WTC11 (cell line): Measurements from ENCODE around the gene ABR. TPM values are rescaled to one million over a fixed set of nuclear protein-coding genes. Genes with fewer than 3 reads are reported as not detected.
A peak's percentile ranks its signal among the peaks of the same experiment; 100 is the strongest.

ENCODE experiments used
- ATAC-seq: fragments of 200-7000 bp; cut with Tn5 transposase; 2 replicates; pipeline ENCODE4 v1.10.0; 2021; ENCODE audit warnings: mild to moderate bottlenecking, moderate library complexity
- CTCF ChIA-PET: fragments of 300-600 bp; sonication (Branson Sonifier 250); formaldehyde crosslinking; loops from one replicate; lab custom pipeline; 2021; ENCODE audit warnings: antibody characterized with exemption; lab: Charles Lee
- POLR2A ChIA-PET: fragments of 350-600 bp; sonication (Branson Sonifier 250); formaldehyde crosslinking; loops from one replicate; lab custom pipeline; 2021; ENCODE audit warnings: antibody characterized with exemption; lab: Charles Lee
- DNase-seq: peaks from one replicate; pipeline ENCODE4 v3.0.0; 2021; ENCODE audit warnings: low spot score
- H3K27ac Mint-ChIP-seq: 2 replicates; pipeline ENCODE4 v1.8.0; 2021; ENCODE audit warnings: mixed read lengths
- H3K27me3 Mint-ChIP-seq: 2 replicates; pipeline ENCODE4 v1.8.0; 2021; ENCODE audit warnings: low read depth, mild to moderate bottlenecking, moderate library complexity, mixed read lengths
- H3K36me3 Mint-ChIP-seq: 2 replicates; pipeline ENCODE4 v1.8.0; 2021; ENCODE audit warnings: mixed read lengths
- H3K4me1 Mint-ChIP-seq: 2 replicates; pipeline ENCODE4 v1.8.0; 2022; ENCODE audit warnings: mixed read lengths
- H3K4me3 Mint-ChIP-seq: 2 replicates; pipeline ENCODE4 v1.8.0; 2021; ENCODE audit warnings: mild to moderate bottlenecking, moderate library complexity, mixed read lengths
- H3K9me3 Mint-ChIP-seq: 2 replicates; pipeline ENCODE4 v1.8.0; 2021; ENCODE audit warnings: mixed read lengths
- FOXP1 ChIP-seq: sonication (generic); formaldehyde crosslinking; IDR thresholded peaks from 2 replicates; pipeline ENCODE4 v1.8.0; 2022; ENCODE audit warnings: missing genetic modification reagents, mild to moderate bottlenecking, moderate library complexity, borderline replicate concordance
- GABPB1 ChIP-seq: sonication (generic); formaldehyde crosslinking; IDR thresholded peaks from 2 replicates; pipeline ENCODE4 v1.8.1; 2023; ENCODE audit warnings: mild to moderate bottlenecking, missing genetic modification reagents
- IRF2 ChIP-seq: sonication (generic); formaldehyde crosslinking; IDR thresholded peaks from 2 replicates; pipeline ENCODE4 v1.8.0; 2022; ENCODE audit warnings: low read depth, missing genetic modification reagents, borderline replicate concordance
- JUN ChIP-seq: sonication (generic); formaldehyde crosslinking; IDR thresholded peaks from 2 replicates; pipeline ENCODE4 v1.8.0; 2023; ENCODE audit warnings: mild to moderate bottlenecking, missing genetic modification reagents
- NFE2L1 ChIP-seq: sonication (generic); formaldehyde crosslinking; IDR thresholded peaks from 2 replicates; pipeline ENCODE4 v1.8.1; 2023; ENCODE audit warnings: missing genetic modification reagents
- SMAD4 ChIP-seq: sonication (generic); formaldehyde crosslinking; IDR thresholded peaks from 2 replicates; pipeline ENCODE4 v1.8.0; 2022; ENCODE audit warnings: mild to moderate bottlenecking, missing genetic modification reagents
- TEAD4 ChIP-seq: sonication (generic); formaldehyde crosslinking; IDR thresholded peaks from 2 replicates; pipeline ENCODE4 v1.8.0; 2022; ENCODE audit warnings: mild to moderate bottlenecking, missing genetic modification reagents
- ZNF317 ChIP-seq: sonication (generic); formaldehyde crosslinking; IDR thresholded peaks from 2 replicates; pipeline ENCODE4 v1.8.1; 2023; ENCODE audit warnings: low read depth, mild to moderate bottlenecking, moderate library complexity, missing genetic modification reagents, borderline replicate concordance
- ZNF396 ChIP-seq: fragments of 250-450 bp; sonication (Bioruptor Pico); IDR thresholded peaks from 2 replicates; pipeline ENCODE4 v1.8.0; 2021; ENCODE audit warnings: mild to moderate bottlenecking, moderate library complexity, borderline replicate concordance
- ZNF671 ChIP-seq: fragments of 250-450 bp; sonication (Bioruptor Pico); IDR thresholded peaks from 2 replicates; pipeline ENCODE4 v1.8.0; 2021; ENCODE audit warnings: mild to moderate bottlenecking
- total RNA-seq: library from RNA; stranded (reverse); gene quantifications from 3 replicates; pipeline ENCODE4 v1.2.3, GENCODE V29; 2021
- TF ChIP-seq, protein P1 (sequence below): sonication (generic); formaldehyde crosslinking; IDR thresholded peaks from 2 replicates; pipeline ENCODE4 v1.8.1; 2023; ENCODE audit warnings: mild to moderate bottlenecking, moderate library complexity, missing genetic modification reagents
- TF ChIP-seq, protein P2 (sequence below): sonication (generic); formaldehyde crosslinking; IDR thresholded peaks from 2 replicates; pipeline ENCODE4 v1.8.0; 2022; ENCODE audit warnings: mild to moderate bottlenecking, missing genetic modification reagents
- TF ChIP-seq, protein P3 (sequence below): sonication (generic); formaldehyde crosslinking; IDR thresholded peaks from 2 replicates; pipeline ENCODE4 v1.8.0; 2023; ENCODE audit warnings: missing genetic modification reagents, mild to moderate bottlenecking, borderline replicate concordance
- TF ChIP-seq, protein P4 (sequence below): sonication (generic); formaldehyde crosslinking; IDR thresholded peaks from 2 replicates; pipeline ENCODE4 v1.8.1; 2022; ENCODE audit warnings: low read depth, missing genetic modification reagents, borderline replicate concordance
- TF ChIP-seq, protein P5 (sequence below): sonication (generic); formaldehyde crosslinking; IDR thresholded peaks from 2 replicates; pipeline ENCODE4 v1.8.1; 2022; ENCODE audit warnings: mild to moderate bottlenecking, moderate library complexity, missing genetic modification reagents
- TF ChIP-seq, protein P6 (sequence below): fragments of 250-450 bp; sonication (Bioruptor Pico); IDR thresholded peaks from 2 replicates; pipeline ENCODE4 v1.9.0; 2021; ENCODE audit warnings: mild to moderate bottlenecking, borderline replicate concordance
- TF ChIP-seq, protein P7 (sequence below): sonication (generic); formaldehyde crosslinking; IDR thresholded peaks from 2 replicates; pipeline ENCODE4 v1.8.1; 2023; ENCODE audit warnings: mild to moderate bottlenecking, missing genetic modification reagents
- TF ChIP-seq, protein P8 (sequence below): sonication (generic); formaldehyde crosslinking; IDR thresholded peaks from 2 replicates; pipeline ENCODE4 v1.8.1; 2022; ENCODE audit warnings: low read depth, mild to moderate bottlenecking, moderate library complexity, missing genetic modification reagents, borderline replicate concordance

ABR gene
- total RNA-seq, 1 experiment from 2014 or later: 38.0 TPM

DNA sequence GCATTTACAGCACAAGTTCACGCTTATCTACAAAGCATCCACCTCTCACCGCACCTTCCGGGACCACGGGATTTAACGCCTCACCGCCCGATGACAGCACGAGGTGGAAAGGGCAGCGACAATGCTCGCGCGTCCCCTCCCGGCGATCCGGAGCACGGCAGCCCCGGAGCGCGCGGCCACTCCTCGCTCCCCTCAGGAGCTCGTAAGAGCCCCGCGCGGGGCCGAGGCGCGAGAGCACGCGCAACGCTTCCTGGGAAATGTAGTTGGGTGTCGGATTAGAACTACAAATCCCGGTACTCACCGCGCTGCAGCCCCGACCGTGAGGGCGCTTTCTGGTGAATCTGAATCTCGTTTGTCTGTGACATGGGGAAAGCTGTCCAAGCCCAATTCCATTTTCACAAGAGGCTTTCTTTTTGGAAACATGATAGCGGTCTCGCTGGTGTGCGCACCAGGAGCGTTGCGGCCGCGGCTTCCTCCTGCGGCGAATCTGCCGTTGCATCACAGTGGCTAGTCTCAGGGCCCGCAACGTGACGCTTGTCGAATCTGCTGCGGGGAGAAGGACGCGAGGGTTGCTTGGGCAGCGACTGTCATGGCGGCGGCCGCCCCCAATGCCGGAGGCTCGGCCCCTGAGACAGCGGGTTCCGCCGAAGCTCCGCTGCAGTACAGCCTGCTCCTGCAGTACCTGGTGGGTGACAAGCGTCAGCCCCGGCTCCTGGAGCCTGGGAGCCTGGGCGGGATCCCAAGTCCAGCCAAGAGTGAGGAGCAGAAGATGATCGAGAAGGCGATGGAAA, 183.0 kb downstream of the ABR start, which contains the start of gene TIMM22:
Gene TIMM22, plus strand, starts transcription at position 576 of the 791 bp plus-strand sequence. Its CDS starts 14 bp downstream, at position 590.
- ATAC-seq (peak; percentile 97), DNase-seq (peak; percentile 96)
- ChIA-PET CTCF (interaction anchor here (0.6 to 2.3 kb wide), 62 partner anchors 9 to 586 kb away, joined by 3 to 58 read pairs (median 4); partner anchors contain the start of genes GEMIN4, GLOD4, MRM3 and NXN), POLR2A (interaction anchor here (0.5 to 1.0 kb wide), 4 partner anchors 40 to 282 kb away, joined by 3 to 4 read pairs (median 3); partner anchors contain the start of gene VPS53)
- Mint-ChIP-seq H3K36me3 (peaks cover 22% of the 10 kb centered on the region), H3K27ac (peak within 1 kb of the TSS; percentile 99), H3K4me3 (peak within 1 kb of the TSS; percentile 90), H3K4me1 (peaks cover 8% of the 10 kb centered on the region), H3K9me3 (peaks cover 14% of the 10 kb centered on the region), H3K27me3 (peaks cover 19% of the 10 kb centered on the region)
- peak; percentile 39; the same call in 1 of the 2 replicates for TF ChIP-seq GABPB1 (CRISPR knock-in tag)
- no peak for TF ChIP-seq SMAD4 (CRISPR knock-in tag)
- TF ChIP-seq, protein P1, sequence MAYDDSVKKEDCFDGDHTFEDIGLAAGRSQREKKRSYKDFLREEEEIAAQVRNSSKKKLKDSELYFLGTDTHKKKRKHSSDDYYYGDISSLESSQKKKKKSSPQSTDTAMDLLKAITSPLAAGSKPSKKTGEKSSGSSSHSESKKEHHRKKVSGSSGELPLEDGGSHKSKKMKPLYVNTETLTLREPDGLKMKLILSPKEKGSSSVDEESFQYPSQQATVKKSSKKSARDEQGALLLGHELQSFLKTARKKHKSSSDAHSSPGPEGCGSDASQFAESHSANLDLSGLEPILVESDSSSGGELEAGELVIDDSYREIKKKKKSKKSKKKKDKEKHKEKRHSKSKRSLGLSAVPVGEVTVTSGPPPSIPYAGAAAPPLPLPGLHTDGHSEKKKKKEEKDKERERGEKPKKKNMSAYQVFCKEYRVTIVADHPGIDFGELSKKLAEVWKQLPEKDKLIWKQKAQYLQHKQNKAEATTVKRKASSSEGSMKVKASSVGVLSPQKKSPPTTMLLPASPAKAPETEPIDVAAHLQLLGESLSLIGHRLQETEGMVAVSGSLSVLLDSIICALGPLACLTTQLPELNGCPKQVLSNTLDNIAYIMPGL (CRISPR knock-in tag): peak; percentile 83
- TF ChIP-seq, protein P2, sequence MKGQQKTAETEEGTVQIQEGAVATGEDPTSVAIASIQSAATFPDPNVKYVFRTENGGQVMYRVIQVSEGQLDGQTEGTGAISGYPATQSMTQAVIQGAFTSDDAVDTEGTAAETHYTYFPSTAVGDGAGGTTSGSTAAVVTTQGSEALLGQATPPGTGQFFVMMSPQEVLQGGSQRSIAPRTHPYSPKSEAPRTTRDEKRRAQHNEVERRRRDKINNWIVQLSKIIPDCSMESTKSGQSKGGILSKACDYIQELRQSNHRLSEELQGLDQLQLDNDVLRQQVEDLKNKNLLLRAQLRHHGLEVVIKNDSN: peak; percentile 90
- peak; percentile 78; the same call in 1 of the 2 replicates for TF ChIP-seq NFE2L1 (CRISPR knock-in tag)
- no peak for TF ChIP-seq ZNF396 (CRISPR knock-in tag)
- TF ChIP-seq, protein P3, sequence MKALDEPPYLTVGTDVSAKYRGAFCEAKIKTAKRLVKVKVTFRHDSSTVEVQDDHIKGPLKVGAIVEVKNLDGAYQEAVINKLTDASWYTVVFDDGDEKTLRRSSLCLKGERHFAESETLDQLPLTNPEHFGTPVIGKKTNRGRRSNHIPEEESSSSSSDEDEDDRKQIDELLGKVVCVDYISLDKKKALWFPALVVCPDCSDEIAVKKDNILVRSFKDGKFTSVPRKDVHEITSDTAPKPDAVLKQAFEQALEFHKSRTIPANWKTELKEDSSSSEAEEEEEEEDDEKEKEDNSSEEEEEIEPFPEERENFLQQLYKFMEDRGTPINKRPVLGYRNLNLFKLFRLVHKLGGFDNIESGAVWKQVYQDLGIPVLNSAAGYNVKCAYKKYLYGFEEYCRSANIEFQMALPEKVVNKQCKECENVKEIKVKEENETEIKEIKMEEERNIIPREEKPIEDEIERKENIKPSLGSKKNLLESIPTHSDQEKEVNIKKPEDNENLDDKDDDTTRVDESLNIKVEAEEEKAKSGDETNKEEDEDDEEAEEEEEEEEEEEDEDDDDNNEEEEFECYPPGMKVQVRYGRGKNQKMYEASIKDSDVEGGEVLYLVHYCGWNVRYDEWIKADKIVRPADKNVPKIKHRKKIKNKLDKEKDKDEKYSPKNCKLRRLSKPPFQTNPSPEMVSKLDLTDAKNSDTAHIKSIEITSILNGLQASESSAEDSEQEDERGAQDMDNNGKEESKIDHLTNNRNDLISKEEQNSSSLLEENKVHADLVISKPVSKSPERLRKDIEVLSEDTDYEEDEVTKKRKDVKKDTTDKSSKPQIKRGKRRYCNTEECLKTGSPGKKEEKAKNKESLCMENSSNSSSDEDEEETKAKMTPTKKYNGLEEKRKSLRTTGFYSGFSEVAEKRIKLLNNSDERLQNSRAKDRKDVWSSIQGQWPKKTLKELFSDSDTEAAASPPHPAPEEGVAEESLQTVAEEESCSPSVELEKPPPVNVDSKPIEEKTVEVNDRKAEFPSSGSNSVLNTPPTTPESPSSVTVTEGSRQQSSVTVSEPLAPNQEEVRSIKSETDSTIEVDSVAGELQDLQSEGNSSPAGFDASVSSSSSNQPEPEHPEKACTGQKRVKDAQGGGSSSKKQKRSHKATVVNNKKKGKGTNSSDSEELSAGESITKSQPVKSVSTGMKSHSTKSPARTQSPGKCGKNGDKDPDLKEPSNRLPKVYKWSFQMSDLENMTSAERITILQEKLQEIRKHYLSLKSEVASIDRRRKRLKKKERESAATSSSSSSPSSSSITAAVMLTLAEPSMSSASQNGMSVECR (CRISPR knock-in tag): peak; percentile 26; the same call in 1 of the 2 replicates
- TF ChIP-seq IRF2 (CRISPR knock-in tag): no peak
- no peak for TF ChIP-seq ZNF671 (CRISPR knock-in tag)
- TF ChIP-seq, protein P4, sequence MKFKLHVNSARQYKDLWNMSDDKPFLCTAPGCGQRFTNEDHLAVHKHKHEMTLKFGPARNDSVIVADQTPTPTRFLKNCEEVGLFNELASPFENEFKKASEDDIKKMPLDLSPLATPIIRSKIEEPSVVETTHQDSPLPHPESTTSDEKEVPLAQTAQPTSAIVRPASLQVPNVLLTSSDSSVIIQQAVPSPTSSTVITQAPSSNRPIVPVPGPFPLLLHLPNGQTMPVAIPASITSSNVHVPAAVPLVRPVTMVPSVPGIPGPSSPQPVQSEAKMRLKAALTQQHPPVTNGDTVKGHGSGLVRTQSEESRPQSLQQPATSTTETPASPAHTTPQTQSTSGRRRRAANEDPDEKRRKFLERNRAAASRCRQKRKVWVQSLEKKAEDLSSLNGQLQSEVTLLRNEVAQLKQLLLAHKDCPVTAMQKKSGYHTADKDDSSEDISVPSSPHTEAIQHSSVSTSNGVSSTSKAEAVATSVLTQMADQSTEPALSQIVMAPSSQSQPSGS (CRISPR knock-in tag): no peak
- TF ChIP-seq, protein P5, sequence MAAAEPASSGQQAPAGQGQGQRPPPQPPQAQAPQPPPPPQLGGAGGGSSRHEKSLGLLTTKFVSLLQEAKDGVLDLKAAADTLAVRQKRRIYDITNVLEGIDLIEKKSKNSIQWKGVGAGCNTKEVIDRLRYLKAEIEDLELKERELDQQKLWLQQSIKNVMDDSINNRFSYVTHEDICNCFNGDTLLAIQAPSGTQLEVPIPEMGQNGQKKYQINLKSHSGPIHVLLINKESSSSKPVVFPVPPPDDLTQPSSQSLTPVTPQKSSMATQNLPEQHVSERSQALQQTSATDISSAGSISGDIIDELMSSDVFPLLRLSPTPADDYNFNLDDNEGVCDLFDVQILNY (CRISPR knock-in tag): peak; percentile 92
- TF ChIP-seq FOXP1 (CRISPR knock-in tag): no peak; the same call in 1 of the 2 replicates
- no peak for TF ChIP-seq JUN
- TF ChIP-seq, protein P6, sequence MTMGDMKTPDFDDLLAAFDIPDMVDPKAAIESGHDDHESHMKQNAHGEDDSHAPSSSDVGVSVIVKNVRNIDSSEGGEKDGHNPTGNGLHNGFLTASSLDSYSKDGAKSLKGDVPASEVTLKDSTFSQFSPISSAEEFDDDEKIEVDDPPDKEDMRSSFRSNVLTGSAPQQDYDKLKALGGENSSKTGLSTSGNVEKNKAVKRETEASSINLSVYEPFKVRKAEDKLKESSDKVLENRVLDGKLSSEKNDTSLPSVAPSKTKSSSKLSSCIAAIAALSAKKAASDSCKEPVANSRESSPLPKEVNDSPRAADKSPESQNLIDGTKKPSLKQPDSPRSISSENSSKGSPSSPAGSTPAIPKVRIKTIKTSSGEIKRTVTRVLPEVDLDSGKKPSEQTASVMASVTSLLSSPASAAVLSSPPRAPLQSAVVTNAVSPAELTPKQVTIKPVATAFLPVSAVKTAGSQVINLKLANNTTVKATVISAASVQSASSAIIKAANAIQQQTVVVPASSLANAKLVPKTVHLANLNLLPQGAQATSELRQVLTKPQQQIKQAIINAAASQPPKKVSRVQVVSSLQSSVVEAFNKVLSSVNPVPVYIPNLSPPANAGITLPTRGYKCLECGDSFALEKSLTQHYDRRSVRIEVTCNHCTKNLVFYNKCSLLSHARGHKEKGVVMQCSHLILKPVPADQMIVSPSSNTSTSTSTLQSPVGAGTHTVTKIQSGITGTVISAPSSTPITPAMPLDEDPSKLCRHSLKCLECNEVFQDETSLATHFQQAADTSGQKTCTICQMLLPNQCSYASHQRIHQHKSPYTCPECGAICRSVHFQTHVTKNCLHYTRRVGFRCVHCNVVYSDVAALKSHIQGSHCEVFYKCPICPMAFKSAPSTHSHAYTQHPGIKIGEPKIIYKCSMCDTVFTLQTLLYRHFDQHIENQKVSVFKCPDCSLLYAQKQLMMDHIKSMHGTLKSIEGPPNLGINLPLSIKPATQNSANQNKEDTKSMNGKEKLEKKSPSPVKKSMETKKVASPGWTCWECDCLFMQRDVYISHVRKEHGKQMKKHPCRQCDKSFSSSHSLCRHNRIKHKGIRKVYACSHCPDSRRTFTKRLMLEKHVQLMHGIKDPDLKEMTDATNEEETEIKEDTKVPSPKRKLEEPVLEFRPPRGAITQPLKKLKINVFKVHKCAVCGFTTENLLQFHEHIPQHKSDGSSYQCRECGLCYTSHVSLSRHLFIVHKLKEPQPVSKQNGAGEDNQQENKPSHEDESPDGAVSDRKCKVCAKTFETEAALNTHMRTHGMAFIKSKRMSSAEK (CRISPR knock-in tag): no peak
- TF ChIP-seq, protein P7, sequence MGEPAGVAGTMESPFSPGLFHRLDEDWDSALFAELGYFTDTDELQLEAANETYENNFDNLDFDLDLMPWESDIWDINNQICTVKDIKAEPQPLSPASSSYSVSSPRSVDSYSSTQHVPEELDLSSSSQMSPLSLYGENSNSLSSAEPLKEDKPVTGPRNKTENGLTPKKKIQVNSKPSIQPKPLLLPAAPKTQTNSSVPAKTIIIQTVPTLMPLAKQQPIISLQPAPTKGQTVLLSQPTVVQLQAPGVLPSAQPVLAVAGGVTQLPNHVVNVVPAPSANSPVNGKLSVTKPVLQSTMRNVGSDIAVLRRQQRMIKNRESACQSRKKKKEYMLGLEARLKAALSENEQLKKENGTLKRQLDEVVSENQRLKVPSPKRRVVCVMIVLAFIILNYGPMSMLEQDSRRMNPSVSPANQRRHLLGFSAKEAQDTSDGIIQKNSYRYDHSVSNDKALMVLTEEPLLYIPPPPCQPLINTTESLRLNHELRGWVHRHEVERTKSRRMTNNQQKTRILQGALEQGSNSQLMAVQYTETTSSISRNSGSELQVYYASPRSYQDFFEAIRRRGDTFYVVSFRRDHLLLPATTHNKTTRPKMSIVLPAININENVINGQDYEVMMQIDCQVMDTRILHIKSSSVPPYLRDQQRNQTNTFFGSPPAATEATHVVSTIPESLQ (CRISPR knock-in tag): no peak
- TF ChIP-seq ZNF317: no peak
- no peak for TF ChIP-seq TEAD4 (CRISPR knock-in tag)
- TF ChIP-seq, protein P8, sequence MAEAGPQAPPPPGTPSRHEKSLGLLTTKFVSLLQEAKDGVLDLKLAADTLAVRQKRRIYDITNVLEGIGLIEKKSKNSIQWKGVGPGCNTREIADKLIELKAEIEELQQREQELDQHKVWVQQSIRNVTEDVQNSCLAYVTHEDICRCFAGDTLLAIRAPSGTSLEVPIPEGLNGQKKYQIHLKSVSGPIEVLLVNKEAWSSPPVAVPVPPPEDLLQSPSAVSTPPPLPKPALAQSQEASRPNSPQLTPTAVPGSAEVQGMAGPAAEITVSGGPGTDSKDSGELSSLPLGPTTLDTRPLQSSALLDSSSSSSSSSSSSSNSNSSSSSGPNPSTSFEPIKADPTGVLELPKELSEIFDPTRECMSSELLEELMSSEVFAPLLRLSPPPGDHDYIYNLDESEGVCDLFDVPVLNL (CRISPR knock-in tag): no peak
